ENCODE data around the gene TNNT3. TPM values are rescaled to one million over a fixed set of nuclear protein-coding genes. Genes with fewer than 3 reads are reported as not detected.

The TNNT3 gene
- total RNA-seq, 2 experiments from 2014 or later: 4.7 to 6.2 TPM

DNA sequence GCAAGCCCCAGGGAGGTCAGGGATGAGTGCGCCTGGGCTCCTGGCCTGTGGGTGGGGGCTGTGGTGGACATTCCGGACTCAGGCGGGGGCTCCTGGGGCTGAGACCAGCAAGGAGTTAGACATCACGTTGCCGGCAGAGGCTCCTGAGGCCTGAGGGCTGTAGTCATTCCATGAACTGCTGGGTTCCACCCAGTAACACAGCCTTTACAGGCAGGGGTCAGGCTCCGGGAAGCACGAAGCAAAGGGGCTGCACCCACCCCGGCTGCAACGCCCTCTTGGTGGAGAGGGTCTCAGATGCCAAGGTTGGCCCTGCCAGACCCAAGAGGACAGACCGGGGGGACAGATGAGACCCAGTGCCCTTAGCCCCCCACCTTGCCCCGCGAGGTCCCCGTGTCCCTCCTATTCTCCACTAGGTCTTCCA is 9.0 kb downstream of the TNNT3 start:
- POLR2A ChIA-PET: no interaction called here

GRCh38 chr11:1928891-1929541 is 9.5 kb downstream of the TNNT3 start:
- Histone ChIP-seq H3K4me3 (ENCODE audit: low read depth, low read length, poor library complexity, severe bottlenecking) (no peak overlapping the region), H3K27ac (ENCODE audit: low read depth, low read length, poor library complexity, severe bottlenecking) (no peak overlapping the region), H3K4me1 (ENCODE audit: insufficient read depth, low read length, poor library complexity, severe bottlenecking) (no peaks in the 10 kb centered on the region), H3K4me2 (ENCODE audit: low read length) (no peak overlapping the region), H3K9me3 (ENCODE audit: low read length) (no peaks in the 10 kb centered on the region), H3K9me2 (ENCODE audit: insufficient read depth, low read length) (no peaks in the 10 kb centered on the region), H3K36me3 (ENCODE audit: insufficient read depth, low read length) (no peaks in the 10 kb centered on the region), H4K20me1 (ENCODE audit: insufficient read depth, low read length) (no peaks in the 10 kb centered on the region), H2AFZ (ENCODE audit: low read length) (no peak overlapping the region), H3K79me2 (ENCODE audit: insufficient read depth, low read depth, low read length) (no peaks in the 10 kb centered on the region)
- CTCF ChIA-PET (ENCODE audit: unreplicated experiment): no interaction called here
- DNase-seq (ENCODE audit: low spot score): no peak
- no TSS peak for BruUV-seq (replicated peaks)
- POLR2A ChIA-PET: no interaction called here
- TF ChIP-seq EZH2phosphoT487 (IDR thresholded peaks at IDR 0.05; ENCODE audit: borderline replicate concordance, low read depth, low read length) (no peak), CTCF (conservative IDR thresholded peaks at IDR 0.05; ENCODE audit: low read length) (no peak)
- intact Hi-C loops (cut with micrococcal nuclease; ENCODE audit: unreplicated experiment): loop anchor here (10.0 kb wide), 1 partner anchor 234 kb away; the partner anchor contains the start of gene KRTAP5-6

More for the DNA sequence above, 9.0 kb downstream of the TNNT3 start:
- Histone ChIP-seq H3K4me3 (ENCODE audit: low read depth, low read length, poor library complexity, severe bottlenecking) (no peak overlapping the region), H3K4me2 (ENCODE audit: low read length) (no peak overlapping the region), H3K4me1 (ENCODE audit: insufficient read depth, low read length, poor library complexity, severe bottlenecking) (no peaks in the 10 kb centered on the region), H3K36me3 (ENCODE audit: insufficient read depth, low read length) (no peaks in the 10 kb centered on the region), H4K20me1 (ENCODE audit: insufficient read depth, low read length) (no peaks in the 10 kb centered on the region), H3K9me3 (ENCODE audit: low read length) (no peaks in the 10 kb centered on the region), H2AFZ (ENCODE audit: low read length) (no peak overlapping the region), H3K9me2 (ENCODE audit: insufficient read depth, low read length) (no peaks in the 10 kb centered on the region), H3K79me2 (ENCODE audit: insufficient read depth, low read depth, low read length) (no peaks in the 10 kb centered on the region), H3K27ac (ENCODE audit: low read depth, low read length, poor library complexity, severe bottlenecking) (no peak overlapping the region)
- no peak for DNase-seq (ENCODE audit: low spot score)
- no TSS peak for BruUV-seq (replicated peaks)
- intact Hi-C loops (cut with micrococcal nuclease; ENCODE audit: unreplicated experiment): loop anchor here (10.0 kb wide), 1 partner anchor 234 kb away; the partner anchor contains the start of gene KRTAP5-6
- TF ChIP-seq EZH2phosphoT487 (IDR thresholded peaks at IDR 0.05; ENCODE audit: borderline replicate concordance, low read depth, low read length): no peak
- TF ChIP-seq CTCF (conservative IDR thresholded peaks at IDR 0.05; ENCODE audit: low read length): no peak
- CTCF ChIA-PET (ENCODE audit: unreplicated experiment): no interaction called here
